Retinal pigment epithelial cell (primary cell): ENCODE measurements around the gene ADGB.

Experiments
- DNase-seq: peaks from one replicate; pipeline ENCODE4 v3.0.0-alpha.2; 2010; ENCODE audit warnings: low read depth
- H3K4me3 ChIP-seq: 2 replicates; pipeline ENCODE4 v1.5.1; 2011; ENCODE audit warnings: mild to moderate bottlenecking, low read length, control low read depth, moderate library complexity
- TF ChIP-seq, protein P1 (sequence below): conservative IDR thresholded peaks from 2 replicates; pipeline ENCODE4 v1.5.1; 2011; ENCODE audit warnings: low read depth, low read length, control low read depth, inconsistent platforms

ADGB gene

GRCh38 chr6:146862508-146862919 is 263.7 kb downstream of the ADGB start:
- TF ChIP-seq, protein P1, sequence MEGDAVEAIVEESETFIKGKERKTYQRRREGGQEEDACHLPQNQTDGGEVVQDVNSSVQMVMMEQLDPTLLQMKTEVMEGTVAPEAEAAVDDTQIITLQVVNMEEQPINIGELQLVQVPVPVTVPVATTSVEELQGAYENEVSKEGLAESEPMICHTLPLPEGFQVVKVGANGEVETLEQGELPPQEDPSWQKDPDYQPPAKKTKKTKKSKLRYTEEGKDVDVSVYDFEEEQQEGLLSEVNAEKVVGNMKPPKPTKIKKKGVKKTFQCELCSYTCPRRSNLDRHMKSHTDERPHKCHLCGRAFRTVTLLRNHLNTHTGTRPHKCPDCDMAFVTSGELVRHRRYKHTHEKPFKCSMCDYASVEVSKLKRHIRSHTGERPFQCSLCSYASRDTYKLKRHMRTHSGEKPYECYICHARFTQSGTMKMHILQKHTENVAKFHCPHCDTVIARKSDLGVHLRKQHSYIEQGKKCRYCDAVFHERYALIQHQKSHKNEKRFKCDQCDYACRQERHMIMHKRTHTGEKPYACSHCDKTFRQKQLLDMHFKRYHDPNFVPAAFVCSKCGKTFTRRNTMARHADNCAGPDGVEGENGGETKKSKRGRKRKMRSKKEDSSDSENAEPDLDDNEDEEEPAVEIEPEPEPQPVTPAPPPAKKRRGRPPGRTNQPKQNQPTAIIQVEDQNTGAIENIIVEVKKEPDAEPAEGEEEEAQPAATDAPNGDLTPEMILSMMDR: no peak
- H3K4me3 ChIP-seq: no peak overlapping the region
- DNase-seq: no peak

DNA sequence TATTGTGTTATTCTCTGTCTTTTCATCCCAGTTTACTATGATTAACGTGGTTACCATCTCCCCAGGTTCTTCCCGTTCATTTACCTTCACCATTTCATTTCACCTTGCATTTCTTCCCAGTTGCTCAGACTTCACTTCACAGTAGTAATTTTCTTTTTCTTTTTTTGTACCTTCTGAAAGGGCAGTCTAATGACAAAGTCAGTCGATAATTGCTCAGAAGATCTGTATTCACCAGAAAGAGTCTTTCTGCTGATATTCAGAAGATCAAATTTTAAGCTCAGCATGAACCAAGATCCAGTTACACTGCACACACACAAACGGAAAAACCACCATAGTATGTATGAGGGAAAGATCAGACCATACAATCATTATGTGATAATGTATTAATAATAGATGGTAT is 265.5 kb downstream of the ADGB start:
- no peak for DNase-seq

DNA sequence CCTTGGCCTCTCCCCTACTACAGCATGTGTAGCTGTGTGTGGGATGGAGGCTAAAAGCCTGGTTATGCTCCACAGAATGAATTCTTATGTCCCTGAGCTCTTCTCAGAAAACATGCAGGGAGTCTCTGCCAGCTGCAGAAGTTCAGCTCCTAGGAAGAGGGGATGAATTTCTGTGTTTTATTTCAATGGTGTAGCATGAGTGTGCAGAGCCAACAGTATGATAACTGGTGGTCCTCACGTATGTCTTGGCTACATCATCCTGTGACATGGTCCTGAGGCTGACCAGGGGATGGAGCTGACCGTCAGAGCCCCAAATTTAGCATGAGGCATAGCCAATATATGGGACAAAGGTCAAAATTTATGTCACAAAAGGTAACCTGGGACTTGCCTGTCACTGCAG is 266.1 kb downstream of the ADGB start:
- DNase-seq: no peak
- H3K4me3 ChIP-seq: no peak overlapping the region
- TF ChIP-seq, protein P1: no peak

More for the DNA sequence above, 265.5 kb downstream of the ADGB start:
- TF ChIP-seq, protein P1: no peak
- no peak overlapping the region for H3K4me3 ChIP-seq
